SK-N-SH treated with all-trans-retinoic acid at 6 μM for 48 hours (cell line): ENCODE measurements around the gene C3orf62.

Source experiments
- CSDC2 ChIP-seq: fragments of 250-450 bp; sonication (Bioruptor Pico); IDR thresholded peaks from 2 replicates; pipeline ENCODE4 v1.5.0; 2020; ENCODE audit warnings: mild to moderate bottlenecking, moderate library complexity
- ISL1 ChIP-seq: fragments of 250-450 bp; sonication (Bioruptor Pico); IDR thresholded peaks from 2 replicates; pipeline ENCODE4 v2.1.2; 2022; ENCODE audit warnings: mild to moderate bottlenecking, moderate library complexity
- PATZ1 ChIP-seq: fragments of 250-450 bp; sonication (Bioruptor Pico); IDR thresholded peaks from 2 replicates; pipeline ENCODE4 v1.8.0; 2020; ENCODE audit warnings: mild to moderate bottlenecking, moderate library complexity, borderline replicate concordance
- SNAI2 ChIP-seq: fragments of 250-450 bp; sonication (Bioruptor Pico); IDR thresholded peaks from 2 replicates; pipeline ENCODE4 v1.5.0; 2020; ENCODE audit warnings: mild to moderate bottlenecking, moderate library complexity
- ZNF565 ChIP-seq: fragments of 450-650 bp; formaldehyde crosslinking; conservative IDR thresholded peaks from 2 replicates; pipeline ENCODE4 v1.5.0; 2020; ENCODE audit warnings: low read depth, mild to moderate bottlenecking, moderate library complexity

DNA sequence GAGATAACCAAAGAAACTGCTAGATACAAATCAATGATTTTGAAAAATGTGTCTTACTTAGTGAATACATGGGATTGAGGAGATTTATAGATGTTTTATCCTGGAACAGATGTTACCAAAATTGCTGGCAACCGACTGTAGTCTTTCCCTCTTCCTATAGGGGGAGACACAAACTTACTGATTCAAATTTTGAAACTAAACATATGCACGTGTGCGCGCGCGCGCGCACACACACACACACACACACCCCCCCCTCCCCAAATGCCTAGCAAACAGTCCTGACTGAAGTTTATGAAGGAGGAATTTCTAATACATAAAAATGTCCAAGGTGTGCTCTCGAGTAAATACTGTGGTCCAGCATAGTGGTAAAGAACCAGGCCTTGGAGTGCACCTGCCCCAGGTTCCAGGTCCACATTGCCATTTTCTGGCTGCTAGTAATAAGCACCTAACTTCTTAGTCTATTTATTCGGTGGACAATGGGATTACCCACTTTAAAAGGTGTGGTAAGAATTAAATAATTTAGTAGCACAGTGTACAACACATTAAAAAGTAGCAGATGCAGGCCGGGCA is 18.5 kb upstream of the C3orf62 start:
- TF ChIP-seq PATZ1 (no peak), CSDC2 (CRISPR knock-in tag) (no peak), SNAI2 (CRISPR knock-in tag) (no peak), ZNF565 (CRISPR knock-in tag) (no peak), ISL1 (CRISPR knock-in tag) (no peak)
